Tibial nerve (tissue), 4 donors: Measurements from ENCODE around the gene GNL3. TPM values are rescaled to one million over a fixed set of nuclear protein-coding genes. Genes with fewer than 3 reads are reported as not detected.

Experiments used
- DNase-seq, 2 donors: peaks; one replicate each; pipeline ENCODE4 v3.0.0-alpha.2; 2019; ENCODE audit warnings: low spot score in 2 of 2
- H3K27ac ChIP-seq, 4 donors: fragments of 200-600 bp; sonication (generic) in 3 of 4; one replicate each; pipeline ENCODE4 v1.5.1; 2017 to 2019; ENCODE audit warnings: mild to moderate bottlenecking in 1 of 4
- H3K27me3 ChIP-seq, 2 donors: fragments of 200-600 bp; sonication (generic) in 1 of 2; one replicate each; pipeline versions ENCODE4 v1.5.1 to v1.6.0; 2017 to 2019
- H3K36me3 ChIP-seq, 3 donors: fragments of 200-600 bp; sonication (generic); one replicate each; pipeline ENCODE4 v1.5.1; 2018 to 2019
- H3K4me1 ChIP-seq, 4 donors: fragments of 200-600 bp; sonication (generic) in 3 of 4; one replicate each; pipeline ENCODE4 v1.5.1; 2017 to 2019
- H3K4me3 ChIP-seq, 4 donors: fragments of 200-600 bp; sonication (generic) in 3 of 4; one replicate each; pipeline ENCODE4 v1.5.1; 2017 to 2019; ENCODE audit warnings: mild to moderate bottlenecking in 1 of 4, moderate library complexity in 1 of 4
- H3K9me3 ChIP-seq, 4 donors: fragments of 200-600 bp; sonication (generic) in 3 of 4; one replicate each; pipeline ENCODE4 v1.5.1; 2017 to 2019
- EP300 ChIP-seq, 2 donors: sonication (generic); formaldehyde crosslinking; IDR thresholded peaks; one replicate each; pipeline ENCODE4 v1.6.1; 2017; ENCODE audit warnings: antibody characterized with exemption in 2 of 2, mild to moderate bottlenecking in 1 of 2
- POLR2A ChIP-seq, 2 donors: fragments of 450-650 bp; IDR thresholded peaks; one replicate each; pipeline ENCODE4 v1.6.1; 2017; ENCODE audit warnings: antibody characterized with exemption in 2 of 2, mild to moderate bottlenecking in 2 of 2, moderate library complexity in 2 of 2
- WGBS, 2 donors: methylation state at CpG; one replicate each; pipeline ENCODE4 v1.1.5; 2018; 5-methylcytosine and 5-hydroxymethylcytosine counted together
- total RNA-seq, 4 donors: library from RNA; depleted of rRNA; stranded (reverse); fragments of >200 nt; gene quantifications; one replicate each; pipeline ENCODE4 v1.1.0, GENCODE V29; 2016
- TF ChIP-seq, protein P1 (sequence below), 5 experiments: fragments of 200-600 bp in 3 of 5; fragments of 450-650 bp in 2 of 5; sonication (generic) in 3 of 5; IDR thresholded peaks; one replicate each; pipeline ENCODE4 v1.5.1; 2016 to 2019; ENCODE audit warnings: antibody characterized with exemption in 5 of 5, mild to moderate bottlenecking in 3 of 5, moderate library complexity in 2 of 5

GNL3 gene
- total RNA-seq, 4 donors from 2014 or later, result 44.8 to 57.5 (median 52.6) TPM

DNA sequence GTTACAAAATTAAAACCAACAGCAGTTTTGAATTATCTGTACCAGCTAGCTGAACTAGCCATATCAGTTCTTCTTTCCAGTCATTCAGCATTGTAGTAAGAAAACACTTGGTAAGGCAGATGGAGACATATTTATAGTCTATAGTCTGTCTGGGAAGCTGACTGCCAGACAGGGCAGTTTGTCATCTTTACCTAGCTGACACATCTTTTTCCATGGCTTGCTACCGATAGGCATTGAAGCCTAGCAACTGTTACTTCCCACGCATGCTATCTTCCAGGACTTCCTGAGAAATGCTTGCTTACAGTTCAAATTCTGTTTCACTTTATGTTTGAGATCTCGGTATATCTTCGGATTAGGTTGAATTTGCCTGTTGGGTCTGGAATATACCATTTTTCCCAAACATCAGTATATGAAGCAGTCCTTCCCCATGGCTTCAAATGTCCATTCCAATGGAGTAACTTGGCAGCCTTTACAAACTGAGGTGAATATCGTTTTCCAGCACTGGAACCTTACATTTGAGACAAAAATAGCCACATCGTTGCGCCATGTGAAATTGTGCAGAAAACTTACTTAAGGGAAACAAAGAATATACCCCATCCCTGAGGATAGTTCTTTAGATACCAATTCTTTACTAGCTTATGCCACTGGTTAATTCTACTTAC is 8.8 kb downstream of the GNL3 start:
- no peak for DNase-seq
- peaks cover 0 to 98% (median 35%) of the 10 kb centered on the region in 3 donors for H3K36me3 ChIP-seq
- TF ChIP-seq EP300 (IDR thresholded peaks at IDR 0.05) (no peak), POLR2A (IDR thresholded peaks at IDR 0.05) (no peak)
- TF ChIP-seq, protein P1, sequence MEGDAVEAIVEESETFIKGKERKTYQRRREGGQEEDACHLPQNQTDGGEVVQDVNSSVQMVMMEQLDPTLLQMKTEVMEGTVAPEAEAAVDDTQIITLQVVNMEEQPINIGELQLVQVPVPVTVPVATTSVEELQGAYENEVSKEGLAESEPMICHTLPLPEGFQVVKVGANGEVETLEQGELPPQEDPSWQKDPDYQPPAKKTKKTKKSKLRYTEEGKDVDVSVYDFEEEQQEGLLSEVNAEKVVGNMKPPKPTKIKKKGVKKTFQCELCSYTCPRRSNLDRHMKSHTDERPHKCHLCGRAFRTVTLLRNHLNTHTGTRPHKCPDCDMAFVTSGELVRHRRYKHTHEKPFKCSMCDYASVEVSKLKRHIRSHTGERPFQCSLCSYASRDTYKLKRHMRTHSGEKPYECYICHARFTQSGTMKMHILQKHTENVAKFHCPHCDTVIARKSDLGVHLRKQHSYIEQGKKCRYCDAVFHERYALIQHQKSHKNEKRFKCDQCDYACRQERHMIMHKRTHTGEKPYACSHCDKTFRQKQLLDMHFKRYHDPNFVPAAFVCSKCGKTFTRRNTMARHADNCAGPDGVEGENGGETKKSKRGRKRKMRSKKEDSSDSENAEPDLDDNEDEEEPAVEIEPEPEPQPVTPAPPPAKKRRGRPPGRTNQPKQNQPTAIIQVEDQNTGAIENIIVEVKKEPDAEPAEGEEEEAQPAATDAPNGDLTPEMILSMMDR (IDR thresholded peaks at IDR 0.05), result no peak
- no peak overlapping the region for H3K27ac ChIP-seq
- no peak overlapping the region for H3K4me3 ChIP-seq
- no peaks in the 10 kb centered on the region for H3K4me1 ChIP-seq
- 79 to 80% methylated on average over 7 of the region's 7 CpGs for WGBS, 2 donors
- H3K9me3 ChIP-seq, result no peaks in the 10 kb centered on the region
- H3K27me3 ChIP-seq, result no peaks in the 10 kb centered on the region

DNA sequence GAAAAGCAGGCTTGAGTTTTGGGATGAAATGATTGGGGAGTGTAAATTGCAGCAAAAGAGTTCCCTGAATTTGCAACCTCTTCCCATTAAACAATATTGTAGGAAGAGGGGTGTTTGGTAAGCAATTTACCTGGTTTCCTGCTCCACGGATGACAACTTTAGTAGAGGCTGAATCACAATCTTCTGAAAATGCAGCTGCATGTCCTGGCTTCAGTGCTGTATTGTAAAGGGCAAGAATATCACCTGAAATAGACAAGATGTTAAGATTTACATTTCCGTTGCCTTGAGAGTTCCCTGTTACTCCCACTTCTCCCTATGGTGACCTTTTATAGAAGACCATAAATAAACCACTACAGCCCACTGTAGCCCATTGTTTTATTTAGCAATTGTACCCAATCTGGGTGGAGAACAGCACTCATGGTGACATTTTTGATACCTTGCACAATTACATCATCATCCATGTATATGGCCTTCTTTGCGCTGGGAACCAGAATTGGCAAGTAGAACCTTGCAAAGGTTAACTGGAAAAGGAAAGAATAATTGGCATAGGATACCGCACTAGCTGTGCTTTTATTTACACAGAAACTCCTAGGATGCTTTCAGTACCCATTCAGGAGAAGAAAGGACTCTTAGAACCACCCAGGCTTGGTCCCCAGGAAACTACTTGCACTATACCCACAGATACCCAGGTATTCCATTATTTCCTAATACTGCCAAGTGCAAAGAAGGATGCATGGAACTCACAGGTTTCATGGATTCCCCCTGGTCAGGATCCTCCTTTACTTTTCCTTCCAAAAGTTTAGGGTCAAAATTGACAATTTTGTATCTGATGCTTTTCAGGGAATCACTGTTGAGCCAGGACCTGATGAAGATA is 10.2 kb downstream of the GNL3 start:
- H3K4me3 ChIP-seq, result no peak overlapping the region
- H3K4me1 ChIP-seq, result no peaks in the 10 kb centered on the region
- TF ChIP-seq POLR2A (IDR thresholded peaks at IDR 0.05) (no peak), EP300 (IDR thresholded peaks at IDR 0.05) (no peak)
- TF ChIP-seq, protein P1 (IDR thresholded peaks at IDR 0.05), result no peak
- no peaks in the 10 kb centered on the region for H3K27me3 ChIP-seq
- peaks cover 0 to 88% (median 33%) of the 10 kb centered on the region in 3 donors for H3K36me3 ChIP-seq
- H3K27ac ChIP-seq, result no peak overlapping the region
- H3K9me3 ChIP-seq, result no peaks in the 10 kb centered on the region
- no peak for DNase-seq
- WGBS, 2 donors, result 75 to 77% methylated on average over 4 of the region's 4 CpGs

DNA sequence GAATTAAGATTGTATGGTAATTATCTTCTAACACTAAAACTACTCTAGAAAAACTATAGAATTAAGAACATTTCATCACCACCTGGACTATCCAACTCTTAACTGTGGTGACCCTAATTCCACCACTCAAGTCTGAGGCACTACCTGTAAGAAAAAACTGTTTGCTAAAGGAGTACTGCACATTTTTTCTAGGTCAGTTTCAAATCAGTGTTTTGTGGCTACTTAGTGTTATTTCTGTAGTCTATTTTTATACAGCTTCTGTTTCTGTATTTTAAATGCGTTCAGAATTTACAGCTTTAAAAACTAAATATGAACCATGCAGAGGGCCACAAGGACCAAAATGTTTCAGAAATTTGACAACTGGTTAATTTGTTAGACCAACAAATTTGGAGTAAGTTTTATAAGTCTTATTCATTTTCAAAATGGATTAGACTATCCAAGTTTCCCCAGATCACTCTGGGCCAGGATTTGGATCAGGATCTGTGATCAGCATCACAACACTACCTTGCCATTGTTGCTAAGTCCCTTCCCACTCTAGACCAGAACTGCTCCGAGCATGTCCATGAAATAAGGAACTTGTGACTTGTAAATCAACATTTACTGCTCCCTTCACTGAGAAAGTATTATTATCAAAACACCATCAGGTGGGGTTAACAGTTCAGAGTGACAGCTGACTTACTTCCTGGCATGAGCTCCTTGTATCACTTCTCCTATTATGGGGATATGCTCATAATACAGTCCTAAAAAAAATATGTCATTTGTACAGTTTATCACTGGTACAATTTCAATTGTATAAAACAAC is 11.2 kb downstream of the GNL3 start:
- 72 to 74% methylated on average over 2 of the region's 2 CpGs for WGBS, 2 donors
- no peak overlapping the region for H3K27ac ChIP-seq
- peaks cover 0 to 78% (median 30%) of the 10 kb centered on the region in 3 donors for H3K36me3 ChIP-seq
- H3K4me3 ChIP-seq, result no peak overlapping the region
- H3K9me3 ChIP-seq, result no peaks in the 10 kb centered on the region
- H3K27me3 ChIP-seq, result no peaks in the 10 kb centered on the region
- no peak for DNase-seq
- peaks cover 0 to 2% (median 0%) of the 10 kb centered on the region in 4 donors for H3K4me1 ChIP-seq
- TF ChIP-seq, protein P1 (IDR thresholded peaks at IDR 0.05), result no peak
- no peak for TF ChIP-seq POLR2A (IDR thresholded peaks at IDR 0.05)

GRCh38 chr3:52697632-52697965 is 11.8 kb downstream of the GNL3 start:
- no peak for DNase-seq
- Histone ChIP-seq H3K9me3 (no peaks in the 10 kb centered on the region), H3K27me3 (no peaks in the 10 kb centered on the region), H3K4me3 (no peak overlapping the region), H3K27ac (no peak overlapping the region), H3K4me1 (peaks cover 0 to 7% (median 0%) of the 10 kb centered on the region in 4 donors), H3K36me3 (peaks cover 0 to 73% (median 24%) of the 10 kb centered on the region in 3 donors)
- TF ChIP-seq EP300 (IDR thresholded peaks at IDR 0.05), result no peak
- TF ChIP-seq POLR2A (IDR thresholded peaks at IDR 0.05), result no peak
- TF ChIP-seq, protein P1 (IDR thresholded peaks at IDR 0.05), result no peak
- 86 to 94% methylated on average over 4 of the region's 4 CpGs for WGBS, 2 donors
